ENCODE results near the gene PRSS48.
"Not testable (repeated sequence)": the region's sequence is repeated elsewhere in the genome, so short reads cannot be mapped to it uniquely, and the experiment has no call there.

Gene PRSS48, protein sequence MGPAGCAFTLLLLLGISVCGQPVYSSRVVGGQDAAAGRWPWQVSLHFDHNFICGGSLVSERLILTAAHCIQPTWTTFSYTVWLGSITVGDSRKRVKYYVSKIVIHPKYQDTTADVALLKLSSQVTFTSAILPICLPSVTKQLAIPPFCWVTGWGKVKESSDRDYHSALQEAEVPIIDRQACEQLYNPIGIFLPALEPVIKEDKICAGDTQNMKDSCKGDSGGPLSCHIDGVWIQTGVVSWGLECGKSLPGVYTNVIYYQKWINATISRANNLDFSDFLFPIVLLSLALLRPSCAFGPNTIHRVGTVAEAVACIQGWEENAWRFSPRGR

DNA sequence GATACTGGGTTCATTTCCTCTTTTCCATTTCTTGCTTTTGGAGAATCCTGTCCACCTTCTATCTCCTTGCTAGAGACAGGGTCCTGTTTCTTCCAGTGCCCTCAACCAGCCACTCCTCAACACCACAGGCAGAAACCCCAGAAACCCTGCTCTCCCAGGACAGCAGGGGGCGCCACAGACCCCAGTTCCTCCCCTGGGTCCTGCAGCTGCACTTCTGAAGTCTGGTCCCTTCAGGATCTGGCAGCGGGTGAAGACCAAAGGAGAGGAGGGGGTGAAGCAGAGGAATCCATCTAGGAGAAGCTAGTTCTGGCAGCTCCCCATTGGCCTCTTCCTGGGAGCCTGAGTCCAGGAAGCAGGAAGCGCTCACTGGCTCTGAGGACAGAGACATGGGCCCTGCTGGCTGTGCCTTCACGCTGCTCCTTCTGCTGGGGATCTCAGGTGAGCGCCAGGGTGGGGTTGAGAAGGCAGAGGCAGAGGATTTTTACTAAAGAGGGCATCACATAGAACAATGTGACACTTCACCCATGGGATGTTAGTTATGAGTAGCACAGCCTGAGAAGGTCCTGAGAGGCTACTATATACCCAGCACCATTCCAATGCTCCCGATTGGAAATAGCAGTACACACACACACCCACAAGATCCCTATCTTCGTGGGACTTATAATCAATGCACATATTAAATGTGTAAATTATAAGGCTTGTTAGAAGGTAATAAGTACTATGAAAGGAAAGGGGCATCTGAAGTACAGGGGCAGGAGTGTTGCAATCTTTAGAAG is at the start of gene PRSS48:
PRSS48 (plus strand) TSS at position 375 of the 776 bp plus-strand sequence; CDS start at position 387, 12 bp downstream.
- TF ChIP-seq, protein P1, sequence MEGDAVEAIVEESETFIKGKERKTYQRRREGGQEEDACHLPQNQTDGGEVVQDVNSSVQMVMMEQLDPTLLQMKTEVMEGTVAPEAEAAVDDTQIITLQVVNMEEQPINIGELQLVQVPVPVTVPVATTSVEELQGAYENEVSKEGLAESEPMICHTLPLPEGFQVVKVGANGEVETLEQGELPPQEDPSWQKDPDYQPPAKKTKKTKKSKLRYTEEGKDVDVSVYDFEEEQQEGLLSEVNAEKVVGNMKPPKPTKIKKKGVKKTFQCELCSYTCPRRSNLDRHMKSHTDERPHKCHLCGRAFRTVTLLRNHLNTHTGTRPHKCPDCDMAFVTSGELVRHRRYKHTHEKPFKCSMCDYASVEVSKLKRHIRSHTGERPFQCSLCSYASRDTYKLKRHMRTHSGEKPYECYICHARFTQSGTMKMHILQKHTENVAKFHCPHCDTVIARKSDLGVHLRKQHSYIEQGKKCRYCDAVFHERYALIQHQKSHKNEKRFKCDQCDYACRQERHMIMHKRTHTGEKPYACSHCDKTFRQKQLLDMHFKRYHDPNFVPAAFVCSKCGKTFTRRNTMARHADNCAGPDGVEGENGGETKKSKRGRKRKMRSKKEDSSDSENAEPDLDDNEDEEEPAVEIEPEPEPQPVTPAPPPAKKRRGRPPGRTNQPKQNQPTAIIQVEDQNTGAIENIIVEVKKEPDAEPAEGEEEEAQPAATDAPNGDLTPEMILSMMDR (IDR thresholded peaks at IDR 0.05; ENCODE audit: low read length, missing control alignments): peak; percentile 81
- H3K4me3 ChIP-seq (replicated peaks; ENCODE audit: low read depth, low read length): no peak within 1 kb of the TSS
- DNase-seq (ENCODE audit: low read depth): peak; percentile 66

DNA sequence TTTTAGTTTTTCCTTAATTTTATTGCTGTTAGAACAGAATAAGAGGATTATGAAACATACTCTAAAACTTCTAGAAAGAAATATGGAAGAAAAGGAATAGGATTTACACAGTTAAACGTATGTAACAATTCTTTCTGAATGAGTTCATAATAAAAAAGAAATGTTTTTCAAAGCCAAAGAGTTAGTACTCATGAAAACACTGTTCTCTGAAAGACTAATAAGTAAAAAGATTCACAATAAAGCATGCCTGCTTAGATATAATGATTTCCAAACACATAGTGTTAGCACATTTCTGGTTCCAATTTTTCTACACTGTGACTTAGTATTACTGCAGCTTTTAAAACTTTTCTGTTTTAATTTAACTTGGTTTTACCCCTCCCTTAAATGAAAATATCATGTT is 49.8 kb upstream of the PRSS48 start:
- DNase-seq (ENCODE audit: low read depth): no peak
- peak overlapping the region; percentile 61 for H3K4me3 ChIP-seq (replicated peaks; ENCODE audit: low read depth, low read length)
- TF ChIP-seq, protein P1 (IDR thresholded peaks at IDR 0.05; ENCODE audit: low read length, missing control alignments): no peak

DNA sequence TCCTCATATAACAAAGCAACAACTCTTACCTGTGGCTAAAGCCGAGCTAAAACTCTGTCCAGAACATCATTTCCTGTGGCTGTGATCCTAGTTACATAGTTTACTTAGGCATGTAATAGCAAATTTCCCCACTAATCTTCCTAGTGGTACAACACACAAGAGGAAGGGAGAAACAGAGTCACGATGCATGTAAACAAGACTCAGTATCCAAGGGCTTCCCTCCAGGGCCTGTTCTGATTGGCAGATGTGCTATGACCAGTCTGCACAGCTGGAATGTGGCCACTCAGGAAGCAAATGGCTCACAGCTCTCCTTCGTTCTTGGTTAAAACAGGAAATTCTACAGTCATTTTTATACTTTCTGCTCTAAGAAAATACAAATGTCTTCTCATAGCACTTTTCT is 49.2 kb upstream of the PRSS48 start:
- peak overlapping the region; percentile 61 for H3K4me3 ChIP-seq (replicated peaks; ENCODE audit: low read depth, low read length)
- TF ChIP-seq, protein P1 (IDR thresholded peaks at IDR 0.05; ENCODE audit: low read length, missing control alignments): no peak
- peak; percentile 97 for DNase-seq (ENCODE audit: low read depth)

DNA sequence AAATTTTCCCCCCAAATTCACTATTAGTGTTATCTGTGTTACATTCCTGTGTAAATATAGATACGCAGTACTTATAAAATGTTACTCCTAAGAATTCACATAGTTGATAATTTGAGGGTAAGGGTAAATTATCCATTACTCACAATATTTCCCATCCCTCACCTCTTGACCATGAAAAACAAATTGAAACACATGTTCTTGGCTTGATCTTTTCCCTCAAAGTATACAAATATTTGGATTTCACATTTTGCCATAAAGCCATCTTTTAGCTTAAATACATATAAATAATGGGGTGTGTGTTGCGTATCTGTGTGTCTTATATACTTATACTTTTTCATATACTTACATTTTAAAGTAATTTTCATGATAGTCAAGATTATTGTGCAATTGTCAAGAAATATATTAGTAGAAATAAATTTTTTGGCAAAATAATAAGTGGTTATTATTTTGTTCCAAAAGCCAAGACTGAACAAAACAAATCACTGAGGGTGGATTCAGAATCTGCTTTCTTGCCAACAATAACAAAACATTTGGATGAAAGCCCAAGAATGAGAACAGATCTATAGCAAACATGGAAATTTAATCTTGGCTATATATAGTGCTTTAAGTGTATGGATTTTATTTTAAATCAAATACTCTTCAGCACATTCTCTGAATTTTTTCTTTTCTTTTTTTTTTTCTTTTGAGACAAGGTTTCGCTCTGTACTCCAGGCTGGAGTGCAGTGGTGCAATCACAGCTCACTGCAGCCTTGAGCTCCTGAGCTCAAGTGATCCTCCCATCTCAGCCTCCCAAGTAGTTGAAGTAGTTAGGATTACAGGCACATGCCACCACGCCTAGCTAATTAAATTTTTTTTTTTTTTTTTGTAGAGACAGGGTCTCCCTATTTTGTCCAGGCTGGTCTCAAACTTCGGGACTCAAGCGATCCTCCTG is 48.5 kb upstream of the PRSS48 start:
- peak overlapping the region; percentile 61 for H3K4me3 ChIP-seq (replicated peaks; ENCODE audit: low read depth, low read length)
- TF ChIP-seq, protein P1 (IDR thresholded peaks at IDR 0.05; ENCODE audit: low read length, missing control alignments): no peak
- DNase-seq (ENCODE audit: low read depth): peak; percentile 84

DNA sequence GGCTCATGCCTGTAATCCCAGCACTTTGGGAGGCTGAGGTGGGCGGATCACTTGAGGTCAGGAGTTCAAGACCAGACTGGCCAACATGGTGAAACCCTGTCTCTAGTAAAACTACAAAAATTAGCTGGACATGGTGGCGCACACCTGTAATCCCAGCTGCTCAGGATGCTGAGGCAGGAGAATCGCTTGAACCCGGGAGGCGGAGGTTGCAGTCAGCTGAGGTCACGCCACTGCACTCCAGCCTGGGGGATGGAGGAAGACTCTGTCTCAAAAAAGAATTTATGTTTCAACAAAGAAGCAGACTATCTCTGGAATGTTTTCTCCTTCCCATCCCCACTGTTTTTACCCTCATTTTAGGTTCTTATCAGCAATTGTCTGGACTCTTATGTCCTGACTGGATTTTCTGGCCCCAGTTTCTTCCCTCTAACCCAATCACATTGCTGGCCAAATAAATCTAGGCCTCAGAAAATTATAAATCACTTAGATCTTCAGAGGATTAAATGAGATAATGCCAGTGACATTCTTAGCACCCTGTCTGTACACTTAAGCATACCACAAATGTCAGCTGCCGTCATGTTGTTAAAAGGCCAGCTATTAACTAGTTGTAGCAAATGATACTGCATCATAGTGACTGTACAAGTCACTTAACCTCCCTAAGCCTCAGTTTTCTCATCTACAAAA is 44.9 kb upstream of the PRSS48 start:
- H3K4me3 ChIP-seq (replicated peaks; ENCODE audit: low read depth, low read length): no peak overlapping the region
- TF ChIP-seq, protein P1 (IDR thresholded peaks at IDR 0.05; ENCODE audit: low read length, missing control alignments): no peak
- DNase-seq (ENCODE audit: low read depth): no peak

DNA sequence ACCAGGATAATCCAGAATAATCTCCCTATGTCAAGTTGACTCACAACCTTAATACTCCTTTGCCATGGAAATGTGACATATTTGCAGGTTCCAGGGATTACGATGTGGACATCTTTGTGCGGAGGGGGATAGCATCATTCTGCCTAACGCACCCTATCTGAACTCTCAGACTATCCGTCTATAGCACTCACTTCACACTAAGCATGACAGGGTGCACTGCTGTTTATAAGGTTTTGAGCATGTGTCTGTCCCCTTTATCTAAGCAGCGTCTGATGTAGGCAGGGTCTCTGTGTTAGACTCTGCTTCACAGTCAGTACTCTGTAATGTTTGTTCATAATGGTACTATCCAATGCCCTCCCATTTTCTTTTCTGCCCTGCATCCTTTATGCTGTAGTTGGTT is 43.4 kb upstream of the PRSS48 start:
- DNase-seq (ENCODE audit: low read depth): no peak
- TF ChIP-seq, protein P1 (IDR thresholded peaks at IDR 0.05; ENCODE audit: low read length, missing control alignments): no peak
- H3K4me3 ChIP-seq (replicated peaks; ENCODE audit: low read depth, low read length): no peak overlapping the region

DNA sequence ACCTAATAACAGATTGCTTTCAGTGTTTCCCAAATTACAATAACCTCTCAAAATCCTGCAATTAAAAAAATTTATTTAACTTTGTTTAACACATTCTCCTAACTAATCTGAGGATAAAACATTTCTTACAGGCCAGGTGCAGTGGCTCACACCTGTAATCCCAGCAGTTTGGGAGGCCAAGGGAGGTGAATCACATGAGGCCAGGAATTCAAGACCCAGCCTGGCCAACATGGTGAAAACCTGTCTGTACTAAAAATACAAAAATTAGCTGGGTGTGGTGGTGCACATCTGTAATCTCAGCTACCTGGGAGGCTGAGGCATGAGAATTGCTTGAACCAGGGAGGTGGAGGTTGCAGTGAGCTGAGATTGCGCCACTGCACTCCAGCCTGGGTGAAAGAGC is 41.6 kb upstream of the PRSS48 start:
- H3K4me3 ChIP-seq (replicated peaks; ENCODE audit: low read depth, low read length); DNase-seq (ENCODE audit: low read depth): not testable (repeated sequence)
